ENCODE data around the gene CTNNA1. TPM values are rescaled to one million over a fixed set of nuclear protein-coding genes. Genes with fewer than 3 reads are reported as not detected.

The CTNNA1 gene
- total RNA-seq, 1 donor from 2014 or later, result 495 TPM

DNA sequence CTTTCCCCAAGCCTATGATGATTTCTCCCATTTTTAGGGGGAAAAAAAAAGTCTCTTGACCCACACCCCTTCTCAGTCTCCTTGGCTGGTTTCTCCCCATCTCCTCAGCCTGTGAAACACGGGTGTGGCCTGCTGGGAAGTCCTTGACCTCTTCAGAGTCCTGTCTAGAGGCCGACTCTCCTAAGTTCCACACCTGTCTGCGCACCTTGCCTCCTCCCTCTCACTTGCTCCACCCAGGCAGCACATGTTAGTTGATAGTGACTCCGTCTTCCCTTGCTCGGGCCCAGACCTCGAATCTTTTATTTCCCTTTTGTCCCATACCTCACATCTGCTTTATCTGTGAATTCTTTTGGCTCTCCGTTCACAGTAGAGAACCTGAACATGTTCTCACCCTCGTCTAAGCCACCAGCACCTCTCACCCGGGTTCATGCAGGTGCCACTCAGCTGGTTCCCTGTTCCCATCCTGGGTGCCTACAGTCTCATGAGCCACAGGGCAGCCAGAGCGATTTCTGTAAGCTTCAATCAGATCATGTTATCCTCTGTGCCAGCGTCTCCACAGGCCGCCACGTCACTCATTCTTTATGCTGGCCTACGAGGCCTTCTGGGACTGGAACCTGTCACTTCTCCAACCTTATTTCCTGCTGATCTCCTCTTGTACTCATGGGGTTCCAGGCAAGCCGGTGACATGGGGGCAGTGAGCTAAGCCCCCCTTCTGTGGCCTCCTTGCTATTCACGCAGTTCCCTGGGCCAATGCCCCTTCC, 173.6 kb downstream of the CTNNA1 start:
- H3K27me3 ChIP-seq (ENCODE audit: control insufficient read depth, insufficient read depth, low read length), result no peaks in the 10 kb centered on the region
- FAIRE-seq, result no peak
- no peak overlapping the region for H3K4me3 ChIP-seq (ENCODE audit: low read depth, low read length)
- TF ChIP-seq, protein P1, sequence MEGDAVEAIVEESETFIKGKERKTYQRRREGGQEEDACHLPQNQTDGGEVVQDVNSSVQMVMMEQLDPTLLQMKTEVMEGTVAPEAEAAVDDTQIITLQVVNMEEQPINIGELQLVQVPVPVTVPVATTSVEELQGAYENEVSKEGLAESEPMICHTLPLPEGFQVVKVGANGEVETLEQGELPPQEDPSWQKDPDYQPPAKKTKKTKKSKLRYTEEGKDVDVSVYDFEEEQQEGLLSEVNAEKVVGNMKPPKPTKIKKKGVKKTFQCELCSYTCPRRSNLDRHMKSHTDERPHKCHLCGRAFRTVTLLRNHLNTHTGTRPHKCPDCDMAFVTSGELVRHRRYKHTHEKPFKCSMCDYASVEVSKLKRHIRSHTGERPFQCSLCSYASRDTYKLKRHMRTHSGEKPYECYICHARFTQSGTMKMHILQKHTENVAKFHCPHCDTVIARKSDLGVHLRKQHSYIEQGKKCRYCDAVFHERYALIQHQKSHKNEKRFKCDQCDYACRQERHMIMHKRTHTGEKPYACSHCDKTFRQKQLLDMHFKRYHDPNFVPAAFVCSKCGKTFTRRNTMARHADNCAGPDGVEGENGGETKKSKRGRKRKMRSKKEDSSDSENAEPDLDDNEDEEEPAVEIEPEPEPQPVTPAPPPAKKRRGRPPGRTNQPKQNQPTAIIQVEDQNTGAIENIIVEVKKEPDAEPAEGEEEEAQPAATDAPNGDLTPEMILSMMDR (IDR thresholded peaks at IDR 0.05; ENCODE audit: insufficient read depth, low read length, severe bottlenecking), result no peak
- peaks cover 51% of the 10 kb centered on the region for H3K36me3 ChIP-seq (ENCODE audit: control insufficient read depth, insufficient read depth, low read length)
- no peak for DNase-seq (ENCODE audit: low read depth)

GRCh38 chr5:138927544-138927943, 174.3 kb downstream of the CTNNA1 start:
- Histone ChIP-seq H3K36me3 (ENCODE audit: control insufficient read depth, insufficient read depth, low read length) (peaks cover 57% of the 10 kb centered on the region), H3K4me3 (ENCODE audit: low read depth, low read length) (no peak overlapping the region), H3K27me3 (ENCODE audit: control insufficient read depth, insufficient read depth, low read length) (no peaks in the 10 kb centered on the region)
- TF ChIP-seq, protein P1 (IDR thresholded peaks at IDR 0.05; ENCODE audit: insufficient read depth, low read length, severe bottlenecking), result no peak
- DNase-seq (ENCODE audit: low read depth) (no peak), FAIRE-seq (no peak)

DNA sequence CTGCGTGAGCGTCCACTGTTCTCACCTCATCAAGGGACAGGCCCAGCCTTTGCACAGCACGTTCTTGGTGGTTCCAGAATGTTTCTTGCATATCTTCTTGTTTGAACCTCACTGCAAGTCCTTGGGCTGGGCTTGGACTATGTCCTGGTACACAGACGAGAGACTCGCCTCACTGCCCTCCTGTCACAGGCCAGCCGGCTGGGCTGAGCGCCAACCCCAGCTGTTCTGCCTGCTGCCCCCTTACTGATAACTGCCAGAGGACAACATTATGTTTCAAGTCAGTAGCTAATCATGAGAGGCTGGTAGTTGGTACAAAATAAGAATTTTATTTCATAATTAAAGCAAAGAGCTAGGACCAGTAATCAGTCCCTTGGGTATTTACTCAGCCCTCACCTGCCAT, 174.8 kb downstream of the CTNNA1 start:
- H3K4me3 ChIP-seq (ENCODE audit: low read depth, low read length), result no peak overlapping the region
- no peaks in the 10 kb centered on the region for H3K27me3 ChIP-seq (ENCODE audit: control insufficient read depth, insufficient read depth, low read length)
- DNase-seq (ENCODE audit: low read depth) (no peak), FAIRE-seq (peak; percentile 7)
- TF ChIP-seq, protein P1 (IDR thresholded peaks at IDR 0.05; ENCODE audit: insufficient read depth, low read length, severe bottlenecking), result no peak
- H3K36me3 ChIP-seq (ENCODE audit: control insufficient read depth, insufficient read depth, low read length), result peaks cover 59% of the 10 kb centered on the region

GRCh38 chr5:138929571-138929955, 176.3 kb downstream of the CTNNA1 start:
- no peak for FAIRE-seq
- no peaks in the 10 kb centered on the region for H3K27me3 ChIP-seq (ENCODE audit: control insufficient read depth, insufficient read depth, low read length)
- peaks cover 58% of the 10 kb centered on the region for H3K36me3 ChIP-seq (ENCODE audit: control insufficient read depth, insufficient read depth, low read length)
- TF ChIP-seq, protein P1 (IDR thresholded peaks at IDR 0.05; ENCODE audit: insufficient read depth, low read length, severe bottlenecking), result no peak
- H3K4me3 ChIP-seq (ENCODE audit: low read depth, low read length), result no peak overlapping the region
- no peak for DNase-seq (ENCODE audit: low read depth)

- H3K27me3 ChIP-seq (ENCODE audit: control insufficient read depth, insufficient read depth, low read length), result no peaks in the 10 kb centered on the region
- TF ChIP-seq, protein P1 (IDR thresholded peaks at IDR 0.05; ENCODE audit: insufficient read depth, low read length, severe bottlenecking), result no peak
- DNase-seq (ENCODE audit: low read depth) (no peak), FAIRE-seq (no peak)
- H3K36me3 ChIP-seq (ENCODE audit: control insufficient read depth, insufficient read depth, low read length), result peaks cover 53% of the 10 kb centered on the region
- H3K4me3 ChIP-seq (ENCODE audit: low read depth, low read length), result no peak overlapping the region
These were observed 177.3 kb downstream of the CTNNA1 start for GRCh38 chr5:138930371-138931097.
